WTC11 (cell line): ENCODE measurements around the gene SLBP. TPM values are rescaled to one million over a fixed set of nuclear protein-coding genes. Genes with fewer than 3 reads are reported as not detected.

ENCODE experiments used
- ATAC-seq: fragments of 200-7000 bp; cut with Tn5 transposase; 2 replicates; pipeline ENCODE4 v1.10.0; 2021; ENCODE audit warnings: mild to moderate bottlenecking, moderate library complexity
- CTCF ChIA-PET: fragments of 300-600 bp; sonication (Branson Sonifier 250); formaldehyde crosslinking; loops from one replicate; lab custom pipeline; 2021; ENCODE audit warnings: antibody characterized with exemption; lab: Charles Lee
- POLR2A ChIA-PET: fragments of 350-600 bp; sonication (Branson Sonifier 250); formaldehyde crosslinking; loops from one replicate; lab custom pipeline; 2021; ENCODE audit warnings: antibody characterized with exemption; lab: Charles Lee
- DNase-seq: peaks from one replicate; pipeline ENCODE4 v3.0.0; 2021; ENCODE audit warnings: low spot score
- H3K27ac Mint-ChIP-seq: 2 replicates; pipeline ENCODE4 v1.8.0; 2021; ENCODE audit warnings: mixed read lengths
- H3K27me3 Mint-ChIP-seq: 2 replicates; pipeline ENCODE4 v1.8.0; 2021; ENCODE audit warnings: low read depth, mild to moderate bottlenecking, moderate library complexity, mixed read lengths
- H3K36me3 Mint-ChIP-seq: 2 replicates; pipeline ENCODE4 v1.8.0; 2021; ENCODE audit warnings: mixed read lengths
- H3K4me1 Mint-ChIP-seq: 2 replicates; pipeline ENCODE4 v1.8.0; 2022; ENCODE audit warnings: mixed read lengths
- H3K4me3 Mint-ChIP-seq: 2 replicates; pipeline ENCODE4 v1.8.0; 2021; ENCODE audit warnings: mild to moderate bottlenecking, moderate library complexity, mixed read lengths
- H3K9me3 Mint-ChIP-seq: 2 replicates; pipeline ENCODE4 v1.8.0; 2021; ENCODE audit warnings: mixed read lengths
- ATF1 ChIP-seq: sonication (generic); formaldehyde crosslinking; IDR thresholded peaks from 2 replicates; pipeline ENCODE4 v1.8.1; 2023; ENCODE audit warnings: mild to moderate bottlenecking, moderate library complexity, missing genetic modification reagents
- CBFB ChIP-seq: sonication (generic); formaldehyde crosslinking; IDR thresholded peaks from 2 replicates; pipeline ENCODE4 v1.8.1; 2022; ENCODE audit warnings: mild to moderate bottlenecking, low read depth, missing genetic modification reagents
- CREB1 ChIP-seq: sonication (generic); formaldehyde crosslinking; IDR thresholded peaks from 2 replicates; pipeline ENCODE4 v1.8.0; 2023; ENCODE audit warnings: mild to moderate bottlenecking, missing genetic modification reagents
- CREM ChIP-seq: sonication (generic); formaldehyde crosslinking; IDR thresholded peaks from 2 replicates; pipeline ENCODE4 v1.8.1; 2022; ENCODE audit warnings: mild to moderate bottlenecking, missing genetic modification reagents, moderate library complexity
- ELF4 ChIP-seq: sonication (generic); formaldehyde crosslinking; IDR thresholded peaks from 2 replicates; pipeline ENCODE4 v1.8.1; 2022; ENCODE audit warnings: low read depth, mild to moderate bottlenecking, moderate library complexity, missing genetic modification reagents
- EMX1 ChIP-seq: fragments of 250-450 bp; sonication (Bioruptor Pico); IDR thresholded peaks from 2 replicates; pipeline ENCODE4 v1.8.0; 2021; ENCODE audit warnings: mild to moderate bottlenecking
- ESRRA ChIP-seq: sonication (generic); formaldehyde crosslinking; IDR thresholded peaks from 2 replicates; pipeline ENCODE4 v1.8.1; 2022; ENCODE audit warnings: mild to moderate bottlenecking, missing genetic modification reagents, borderline replicate concordance
- HMGA2 ChIP-seq: fragments of 250-450 bp; sonication (Bioruptor Pico); IDR thresholded peaks from 2 replicates; pipeline ENCODE4 v1.4.0; 2021; ENCODE audit warnings: mild to moderate bottlenecking, moderate library complexity
- JAZF1 ChIP-seq: fragments of 250-450 bp; sonication (Bioruptor Pico); IDR thresholded peaks from 2 replicates; pipeline ENCODE4 v1.9.0; 2021; ENCODE audit warnings: moderate library complexity, mild to moderate bottlenecking, inconsistent platforms
- MYBL2 ChIP-seq: sonication (generic); formaldehyde crosslinking; IDR thresholded peaks from 2 replicates; pipeline ENCODE4 v1.8.1; 2023; ENCODE audit warnings: mild to moderate bottlenecking, moderate library complexity, missing genetic modification reagents
- OVOL2 ChIP-seq: fragments of 250-450 bp; sonication (Bioruptor Pico); IDR thresholded peaks from 2 replicates; pipeline ENCODE4 v1.9.0; 2021; ENCODE audit warnings: mild to moderate bottlenecking, borderline replicate concordance
- PRRX2 ChIP-seq: fragments of 250-450 bp; sonication (Bioruptor Pico); IDR thresholded peaks from 2 replicates; pipeline ENCODE4 v1.8.0; 2021; ENCODE audit warnings: mild to moderate bottlenecking
- SMAD3 ChIP-seq: sonication (generic); formaldehyde crosslinking; IDR thresholded peaks from 2 replicates; pipeline ENCODE4 v1.8.0; 2022; ENCODE audit warnings: missing genetic modification reagents, mild to moderate bottlenecking, borderline replicate concordance
- TEAD1 ChIP-seq: sonication (generic); formaldehyde crosslinking; IDR thresholded peaks from 2 replicates; pipeline ENCODE4 v1.8.0; 2022; ENCODE audit warnings: mild to moderate bottlenecking, missing genetic modification reagents
- TP53 ChIP-seq: sonication (generic); formaldehyde crosslinking; IDR thresholded peaks from 2 replicates; pipeline ENCODE4 v1.8.1; 2023; ENCODE audit warnings: mild to moderate bottlenecking, missing genetic modification reagents
- ZNF317 ChIP-seq: sonication (generic); formaldehyde crosslinking; IDR thresholded peaks from 2 replicates; pipeline ENCODE4 v1.8.1; 2023; ENCODE audit warnings: low read depth, mild to moderate bottlenecking, moderate library complexity, missing genetic modification reagents, borderline replicate concordance
- ZNF416 ChIP-seq: fragments of 250-450 bp; sonication (Bioruptor Pico); IDR thresholded peaks from 2 replicates; pipeline ENCODE4 v1.9.0; 2021; ENCODE audit warnings: mild to moderate bottlenecking, inconsistent platforms
- ZNF423 ChIP-seq: fragments of 250-450 bp; sonication (Bioruptor Pico); IDR thresholded peaks from 2 replicates; pipeline ENCODE4 v2.1.2; 2022; ENCODE audit warnings: mild to moderate bottlenecking, moderate library complexity
- ZNF671 ChIP-seq: fragments of 250-450 bp; sonication (Bioruptor Pico); IDR thresholded peaks from 2 replicates; pipeline ENCODE4 v1.8.0; 2021; ENCODE audit warnings: mild to moderate bottlenecking
- total RNA-seq: library from RNA; stranded (reverse); gene quantifications from 3 replicates; pipeline ENCODE4 v1.2.3, GENCODE V29; 2021
- TF ChIP-seq, protein P1 (sequence below): fragments of 250-450 bp; sonication (Bioruptor Pico); IDR thresholded peaks from 2 replicates; pipeline ENCODE4 v1.9.0; 2021; ENCODE audit warnings: moderate library complexity, mild to moderate bottlenecking, inconsistent platforms, borderline replicate concordance
- TF ChIP-seq, protein P2 (sequence below): sonication (generic); formaldehyde crosslinking; conservative IDR thresholded peaks from 2 replicates; pipeline ENCODE4 v1.8.1; 2022; ENCODE audit warnings: mild to moderate bottlenecking, missing genetic modification reagents
- TF ChIP-seq, protein P3 (sequence below): fragments of 250-450 bp; sonication (Bioruptor Pico); IDR thresholded peaks from 2 replicates; pipeline ENCODE4 v1.8.0; 2021; ENCODE audit warnings: mild to moderate bottlenecking
- TF ChIP-seq, protein P4 (sequence below): sonication (generic); formaldehyde crosslinking; IDR thresholded peaks from 2 replicates; pipeline ENCODE4 v1.8.1; 2022; ENCODE audit warnings: mild to moderate bottlenecking, moderate library complexity, missing genetic modification reagents
- TF ChIP-seq, protein P5 (sequence below): sonication (generic); formaldehyde crosslinking; IDR thresholded peaks from 2 replicates; pipeline ENCODE4 v1.8.1; 2022; ENCODE audit warnings: low read depth, mild to moderate bottlenecking, moderate library complexity, missing genetic modification reagents, borderline replicate concordance

SLBP gene
- total RNA-seq, 1 experiment from 2014 or later = 40.2 TPM

DNA sequence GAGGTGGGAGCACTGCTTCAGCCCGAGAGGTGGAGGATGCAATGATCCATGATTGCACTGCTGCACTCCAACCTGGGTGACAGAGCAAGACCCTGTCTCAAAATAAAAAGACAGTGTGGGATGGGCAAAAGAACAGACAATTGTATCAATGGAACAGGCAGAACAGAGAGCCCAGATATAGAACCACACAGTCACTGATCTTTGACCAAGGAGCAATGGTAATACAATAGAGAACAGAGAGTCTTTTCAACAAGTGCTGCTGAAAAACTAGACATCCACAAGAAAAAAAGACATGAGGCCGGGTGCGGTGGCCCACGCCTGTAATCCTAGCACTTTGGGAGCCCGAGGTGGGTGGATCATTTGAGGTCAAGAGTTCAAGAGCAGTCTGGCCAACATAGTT, 33.9 kb downstream of the SLBP start (continued):
- TF ChIP-seq PRRX2 (CRISPR knock-in tag) (no peak), ZNF423 (no peak), OVOL2 (CRISPR knock-in tag) (no peak)
- TF ChIP-seq, protein P1, sequence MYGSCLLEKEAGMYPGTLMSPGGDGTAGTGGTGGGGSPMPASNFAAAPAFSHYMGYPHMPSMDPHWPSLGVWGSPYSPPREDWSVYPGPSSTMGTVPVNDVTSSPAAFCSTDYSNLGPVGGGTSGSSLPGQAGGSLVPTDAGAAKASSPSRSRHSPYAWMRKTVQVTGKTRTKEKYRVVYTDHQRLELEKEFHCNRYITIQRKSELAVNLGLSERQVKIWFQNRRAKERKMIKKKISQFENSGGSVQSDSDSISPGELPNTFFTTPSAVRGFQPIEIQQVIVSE (CRISPR knock-in tag) = no peak
- TF ChIP-seq, all 79 proteins: peak for 0

DNA sequence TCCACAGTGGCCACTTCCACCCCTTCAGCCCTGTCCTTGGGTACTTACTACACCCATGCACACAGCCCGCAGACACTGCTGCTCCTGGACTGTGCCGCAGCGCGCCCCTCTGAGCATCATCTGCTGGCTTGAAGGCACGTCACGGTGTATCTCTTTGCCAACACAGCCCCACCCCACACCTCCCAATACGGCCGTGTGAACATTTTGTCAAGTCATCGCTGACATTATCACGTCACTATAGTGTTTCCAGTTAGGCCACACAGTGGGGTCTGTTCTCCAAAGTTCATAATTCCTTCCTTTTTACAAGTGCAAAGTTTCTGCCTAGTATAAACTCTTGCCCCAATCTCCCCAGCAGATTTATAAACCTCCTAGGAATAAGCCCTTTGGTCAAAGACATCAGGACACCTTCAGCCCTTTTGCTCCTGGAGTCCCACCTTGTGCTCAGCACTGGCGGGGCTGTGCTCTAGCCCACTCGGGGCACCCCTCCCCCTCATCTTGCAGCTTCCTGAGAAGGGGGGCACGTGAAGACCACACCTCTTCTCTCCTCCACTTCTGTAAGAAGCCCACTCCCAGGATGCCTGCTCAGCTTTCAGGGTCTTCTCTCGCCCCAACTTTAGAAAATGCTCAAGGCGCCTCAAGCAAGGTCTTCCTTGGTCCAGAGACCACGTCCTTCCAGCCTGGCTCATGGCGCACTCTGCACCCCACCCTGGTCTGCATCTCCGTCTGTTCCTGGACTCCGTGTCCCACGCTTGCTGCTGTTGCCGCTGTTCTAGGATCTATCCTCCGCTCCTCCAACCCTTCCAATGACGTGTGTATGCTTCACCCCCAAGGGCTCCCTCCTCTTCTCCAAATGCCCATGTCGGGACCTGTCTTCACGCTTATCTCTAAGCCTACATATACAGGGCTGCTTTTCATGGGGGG, 35.3 kb downstream of the SLBP start:
- POLR2A ChIA-PET = no interaction called here
- no peaks in the 10 kb centered on the region; the same call in 1 of the 2 replicates for H3K4me1 Mint-ChIP-seq
- ATAC-seq (no peak), DNase-seq (no peak)
- no peak overlapping the region for H3K4me3 Mint-ChIP-seq
- H3K9me3 Mint-ChIP-seq = no peaks in the 10 kb centered on the region
- H3K27me3 Mint-ChIP-seq = peaks cover 10% of the 10 kb centered on the region; the same call in 1 of the 2 replicates
- H3K36me3 Mint-ChIP-seq = no peaks in the 10 kb centered on the region
- CTCF ChIA-PET = no interaction called here
- TF ChIP-seq TEAD1 (no peak), ATF1 (no peak), EMX1 (CRISPR knock-in tag) (no peak), ELF4 (CRISPR knock-in tag) (no peak), TP53 (CRISPR knock-in tag) (no peak), CREM (CRISPR knock-in tag) (no peak), CBFB (no peak), ZNF416 (CRISPR knock-in tag) (no peak), CREB1 (CRISPR knock-in tag) (no peak)
- TF ChIP-seq, protein P2, sequence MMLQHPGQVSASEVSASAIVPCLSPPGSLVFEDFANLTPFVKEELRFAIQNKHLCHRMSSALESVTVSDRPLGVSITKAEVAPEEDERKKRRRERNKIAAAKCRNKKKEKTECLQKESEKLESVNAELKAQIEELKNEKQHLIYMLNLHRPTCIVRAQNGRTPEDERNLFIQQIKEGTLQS (CRISPR knock-in tag) = no peak
- H3K27ac Mint-ChIP-seq = no peak overlapping the region

DNA sequence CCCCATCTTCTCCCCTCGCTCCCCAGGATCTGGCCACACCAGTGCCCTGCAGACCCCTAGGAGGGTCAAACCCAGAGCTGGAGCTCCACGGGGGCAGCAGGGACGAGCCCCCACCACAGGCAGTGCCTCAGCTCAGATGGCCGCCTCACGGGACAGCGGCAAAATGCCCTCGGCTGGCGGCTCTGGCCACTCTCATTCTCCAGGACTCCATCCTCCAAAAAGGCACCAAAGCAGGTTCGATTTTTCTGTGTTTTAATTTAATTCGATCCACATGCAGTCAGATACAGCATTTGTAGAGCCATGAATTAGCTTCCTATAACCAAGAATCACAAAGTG, 36.3 kb downstream of the SLBP start:
- ATAC-seq = no peak
- DNase-seq = no peak
- Mint-ChIP-seq H3K36me3 (no peaks in the 10 kb centered on the region), H3K4me3 (no peak overlapping the region), H3K9me3 (no peaks in the 10 kb centered on the region), H3K4me1 (no peaks in the 10 kb centered on the region; the same call in 1 of the 2 replicates), H3K27me3 (peaks cover under 1% of the 10 kb centered on the region; the same call in 1 of the 2 replicates), H3K27ac (no peak overlapping the region)
- CTCF ChIA-PET = no interaction called here
- POLR2A ChIA-PET = no interaction called here
- TF ChIP-seq ZNF671 (CRISPR knock-in tag) (no peak), ESRRA (CRISPR knock-in tag) (no peak), SMAD3 (CRISPR knock-in tag) (no peak), HMGA2 (CRISPR knock-in tag) (no peak), JAZF1 (no peak), ZNF317 (no peak), MYBL2 (CRISPR knock-in tag) (no peak)
- TF ChIP-seq, protein P3, sequence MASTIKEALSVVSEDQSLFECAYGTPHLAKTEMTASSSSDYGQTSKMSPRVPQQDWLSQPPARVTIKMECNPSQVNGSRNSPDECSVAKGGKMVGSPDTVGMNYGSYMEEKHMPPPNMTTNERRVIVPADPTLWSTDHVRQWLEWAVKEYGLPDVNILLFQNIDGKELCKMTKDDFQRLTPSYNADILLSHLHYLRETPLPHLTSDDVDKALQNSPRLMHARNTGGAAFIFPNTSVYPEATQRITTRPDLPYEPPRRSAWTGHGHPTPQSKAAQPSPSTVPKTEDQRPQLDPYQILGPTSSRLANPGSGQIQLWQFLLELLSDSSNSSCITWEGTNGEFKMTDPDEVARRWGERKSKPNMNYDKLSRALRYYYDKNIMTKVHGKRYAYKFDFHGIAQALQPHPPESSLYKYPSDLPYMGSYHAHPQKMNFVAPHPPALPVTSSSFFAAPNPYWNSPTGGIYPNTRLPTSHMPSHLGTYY = no peak
- TF ChIP-seq, protein P2 (CRISPR knock-in tag) = no peak
- TF ChIP-seq, protein P4, sequence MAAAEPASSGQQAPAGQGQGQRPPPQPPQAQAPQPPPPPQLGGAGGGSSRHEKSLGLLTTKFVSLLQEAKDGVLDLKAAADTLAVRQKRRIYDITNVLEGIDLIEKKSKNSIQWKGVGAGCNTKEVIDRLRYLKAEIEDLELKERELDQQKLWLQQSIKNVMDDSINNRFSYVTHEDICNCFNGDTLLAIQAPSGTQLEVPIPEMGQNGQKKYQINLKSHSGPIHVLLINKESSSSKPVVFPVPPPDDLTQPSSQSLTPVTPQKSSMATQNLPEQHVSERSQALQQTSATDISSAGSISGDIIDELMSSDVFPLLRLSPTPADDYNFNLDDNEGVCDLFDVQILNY (CRISPR knock-in tag) = no peak
- TF ChIP-seq, protein P5, sequence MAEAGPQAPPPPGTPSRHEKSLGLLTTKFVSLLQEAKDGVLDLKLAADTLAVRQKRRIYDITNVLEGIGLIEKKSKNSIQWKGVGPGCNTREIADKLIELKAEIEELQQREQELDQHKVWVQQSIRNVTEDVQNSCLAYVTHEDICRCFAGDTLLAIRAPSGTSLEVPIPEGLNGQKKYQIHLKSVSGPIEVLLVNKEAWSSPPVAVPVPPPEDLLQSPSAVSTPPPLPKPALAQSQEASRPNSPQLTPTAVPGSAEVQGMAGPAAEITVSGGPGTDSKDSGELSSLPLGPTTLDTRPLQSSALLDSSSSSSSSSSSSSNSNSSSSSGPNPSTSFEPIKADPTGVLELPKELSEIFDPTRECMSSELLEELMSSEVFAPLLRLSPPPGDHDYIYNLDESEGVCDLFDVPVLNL = no peak
